Thoracic aorta (tissue), 2 donors: ENCODE data around the gene ST3GAL2. TPM values are rescaled to one million over a fixed set of nuclear protein-coding genes. Genes with fewer than 3 reads are reported as not detected.

Source experiments
- ATAC-seq: fragments of 150-250 bp; one replicate; pipeline ENCODE4 v1.8.0; 2017; ENCODE audit warnings: low read depth; ENCODE audit not compliant: insufficient number of reproducible peaks, low FRiP score
- DNase-seq: peaks from one replicate; pipeline ENCODE4 v3.0.0-alpha.2; 2020; ENCODE audit warnings: low spot score
- H3K27ac ChIP-seq, 2 donors: fragments of 200-600 bp; sonication (generic); 1 replicate in 1 of 2; 2 replicates in 1 of 2; pipeline ENCODE4 v1.5.1; 2016; ENCODE audit warnings: mild to moderate bottlenecking in 2 of 2, moderate library complexity in 2 of 2
- H3K27me3 ChIP-seq: fragments of 200-600 bp; sonication (generic); replicated peaks from 2 replicates; pipeline ENCODE4 v1.6.0; 2016; ENCODE audit warnings: mild to moderate bottlenecking; ENCODE audit not compliant: insufficient read depth
- H3K36me3 ChIP-seq: fragments of 200-600 bp; sonication (generic); one replicate; pipeline ENCODE4 v1.5.1; 2016
- H3K4me1 ChIP-seq, 2 donors: fragments of 200-600 bp; sonication (generic); 1 replicate in 1 of 2; 2 replicates in 1 of 2; pipeline versions ENCODE4 v1.5.1 to v1.6.0; 2016; ENCODE audit warnings: low read depth in 2 of 2, mild to moderate bottlenecking in 1 of 2; ENCODE audit not compliant: control insufficient read depth in 1 of 2
- H3K4me3 ChIP-seq: fragments of 200-600 bp; sonication (generic); 2 replicates; pipeline ENCODE4 v1.5.1; 2016; ENCODE audit warnings: mild to moderate bottlenecking
- H3K9me3 ChIP-seq: fragments of 200-600 bp; sonication (generic); 2 replicates; pipeline ENCODE4 v1.5.1; 2016
- total RNA-seq, 2 donors: library from RNA; depleted of rRNA; stranded (reverse); fragments of >200 nt; gene quantifications; one replicate each; pipeline versions ENCODE4 v1.1.0 to v1.2.3, GENCODE V29; 2016
- TF ChIP-seq, protein P1 (sequence below): fragments of 200-600 bp; sonication (generic); IDR thresholded peaks from one replicate; pipeline ENCODE4 v1.5.1; 2019; ENCODE audit warnings: antibody characterized with exemption

ST3GAL2 gene
- total RNA-seq, 2 donors from 2014 or later: 21.0 to 28.4 TPM

GRCh38 chr16:70448075-70448474, 9.2 kb upstream of the ST3GAL2 start:
- no peaks in the 10 kb centered on the region for H3K27me3 ChIP-seq
- ATAC-seq (no peak), DNase-seq (no peak)
- no peak overlapping the region for H3K4me3 ChIP-seq
- no peak overlapping the region for H3K27ac ChIP-seq
- no peaks in the 10 kb centered on the region for H3K4me1 ChIP-seq
- no peaks in the 10 kb centered on the region for H3K9me3 ChIP-seq
- H3K36me3 ChIP-seq: no peaks in the 10 kb centered on the region
- TF ChIP-seq, protein P1, sequence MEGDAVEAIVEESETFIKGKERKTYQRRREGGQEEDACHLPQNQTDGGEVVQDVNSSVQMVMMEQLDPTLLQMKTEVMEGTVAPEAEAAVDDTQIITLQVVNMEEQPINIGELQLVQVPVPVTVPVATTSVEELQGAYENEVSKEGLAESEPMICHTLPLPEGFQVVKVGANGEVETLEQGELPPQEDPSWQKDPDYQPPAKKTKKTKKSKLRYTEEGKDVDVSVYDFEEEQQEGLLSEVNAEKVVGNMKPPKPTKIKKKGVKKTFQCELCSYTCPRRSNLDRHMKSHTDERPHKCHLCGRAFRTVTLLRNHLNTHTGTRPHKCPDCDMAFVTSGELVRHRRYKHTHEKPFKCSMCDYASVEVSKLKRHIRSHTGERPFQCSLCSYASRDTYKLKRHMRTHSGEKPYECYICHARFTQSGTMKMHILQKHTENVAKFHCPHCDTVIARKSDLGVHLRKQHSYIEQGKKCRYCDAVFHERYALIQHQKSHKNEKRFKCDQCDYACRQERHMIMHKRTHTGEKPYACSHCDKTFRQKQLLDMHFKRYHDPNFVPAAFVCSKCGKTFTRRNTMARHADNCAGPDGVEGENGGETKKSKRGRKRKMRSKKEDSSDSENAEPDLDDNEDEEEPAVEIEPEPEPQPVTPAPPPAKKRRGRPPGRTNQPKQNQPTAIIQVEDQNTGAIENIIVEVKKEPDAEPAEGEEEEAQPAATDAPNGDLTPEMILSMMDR: no peak

- TF ChIP-seq, protein P1: no peak
- DNase-seq: no peak
- Histone ChIP-seq H3K27ac (no peak overlapping the region), H3K4me3 (no peak overlapping the region), H3K36me3 (no peaks in the 10 kb centered on the region), H3K4me1 (no peaks in the 10 kb centered on the region), H3K9me3 (no peaks in the 10 kb centered on the region), H3K27me3 (no peaks in the 10 kb centered on the region)
- ATAC-seq: no peak
Measured at GRCh38 chr16:70444249-70445063, 5.6 kb upstream of the ST3GAL2 start.

GRCh38 chr16:70442344-70442743, 3.4 kb upstream of the ST3GAL2 start:
- H3K27ac ChIP-seq: no peak overlapping the region
- peaks cover 4 to 10% of the 10 kb centered on the region in 2 donors for H3K4me1 ChIP-seq
- no peaks in the 10 kb centered on the region for H3K9me3 ChIP-seq
- no peaks in the 10 kb centered on the region for H3K27me3 ChIP-seq
- H3K4me3 ChIP-seq: no peak overlapping the region
- DNase-seq (no peak), ATAC-seq (no peak)
- no peaks in the 10 kb centered on the region for H3K36me3 ChIP-seq
- TF ChIP-seq, protein P1: no peak

DNA sequence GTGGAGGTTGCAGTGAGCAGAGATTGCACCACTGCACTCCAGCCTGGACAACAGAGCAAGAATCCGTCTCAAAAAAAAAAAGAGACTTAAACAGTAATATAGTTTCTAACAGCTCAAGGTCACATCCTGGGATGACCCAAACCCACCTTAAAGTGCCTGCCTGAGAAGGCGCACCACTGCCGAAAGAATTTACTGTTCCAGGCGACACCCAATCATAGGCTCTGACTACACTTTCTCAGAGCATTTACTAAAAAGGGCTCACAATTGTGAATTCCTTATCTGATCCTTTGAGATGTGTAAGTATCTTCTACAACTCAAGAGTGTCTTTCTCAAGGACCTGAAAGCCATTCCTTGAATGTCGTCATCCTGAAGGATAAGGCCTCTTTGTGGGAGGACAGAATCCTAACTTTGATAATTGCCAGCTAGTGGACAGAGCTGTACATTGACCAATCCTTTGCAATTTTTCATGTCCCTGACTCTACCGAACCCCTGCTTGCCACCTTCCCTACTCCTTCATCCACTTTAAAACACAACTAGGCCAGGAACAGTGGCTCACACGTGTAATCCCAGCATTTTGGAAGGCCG, 2.6 kb upstream of the ST3GAL2 start:
- no peaks in the 10 kb centered on the region for H3K27me3 ChIP-seq
- no peak for DNase-seq
- no peak overlapping the region for H3K4me3 ChIP-seq
- no peak for ATAC-seq
- H3K4me1 ChIP-seq: peaks cover 10 to 18% of the 10 kb centered on the region in 2 donors
- TF ChIP-seq, protein P1: no peak
- no peaks in the 10 kb centered on the region for H3K9me3 ChIP-seq
- no peaks in the 10 kb centered on the region for H3K36me3 ChIP-seq
- no peak overlapping the region for H3K27ac ChIP-seq

DNA sequence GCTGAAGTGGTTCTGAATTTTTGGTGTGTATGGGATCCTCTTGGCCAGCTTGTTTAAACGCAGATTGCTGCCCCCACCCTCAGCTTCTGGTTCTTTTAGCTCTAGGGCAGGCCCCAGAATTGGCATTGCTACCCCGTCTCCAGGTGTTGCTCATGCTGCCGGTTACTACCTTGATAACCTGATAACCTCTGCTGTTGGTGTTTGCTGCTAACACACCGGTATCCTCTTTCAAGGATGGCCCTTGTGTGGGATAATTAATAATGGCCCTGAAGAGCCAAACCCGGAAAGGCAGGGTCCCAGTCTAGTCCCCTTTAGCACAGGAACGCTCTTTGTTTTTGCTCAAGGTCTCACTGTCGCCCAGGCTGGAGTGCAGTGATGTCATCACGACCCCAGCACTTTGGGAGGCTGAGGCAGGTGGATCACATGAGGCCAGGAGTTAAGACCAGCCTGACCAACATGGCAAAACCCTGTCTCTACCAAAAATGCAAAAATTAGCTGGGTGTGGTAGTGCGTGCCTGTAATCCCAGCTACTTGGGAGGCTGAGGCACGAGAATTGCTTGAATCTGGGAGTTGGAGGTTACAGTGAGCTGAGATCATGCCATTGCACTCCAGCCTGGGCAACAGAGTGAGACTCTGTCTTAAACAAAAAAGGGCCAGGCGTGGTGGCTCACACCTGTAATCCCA, 1.3 kb upstream of the ST3GAL2 start:
- DNase-seq: no peak
- TF ChIP-seq, protein P1: no peak
- no peak overlapping the region for H3K27ac ChIP-seq
- peaks cover 10 to 21% of the 10 kb centered on the region in 2 donors for H3K4me1 ChIP-seq
- no peaks in the 10 kb centered on the region for H3K27me3 ChIP-seq
- no peaks in the 10 kb centered on the region for H3K36me3 ChIP-seq
- no peaks in the 10 kb centered on the region for H3K9me3 ChIP-seq
- no peak for ATAC-seq
- H3K4me3 ChIP-seq: no peak overlapping the region
